HG02973 (cell line): ENCODE data around the gene PHLDA3.

Experiments used
- ATAC-seq: cut with Tn5 transposase; IDR thresholded peaks from one replicate; pipeline ENCODE4 v1.9.1; 2021; ENCODE audit warnings: moderate library complexity; ENCODE audit not compliant: unreplicated experiment

The PHLDA3 gene

GRCh38 chr1:201436393-201436792, 32.6 kb downstream of the PHLDA3 start:
- no peak for ATAC-seq

GRCh38 chr1:201434266-201434665, 34.7 kb downstream of the PHLDA3 start:
- no peak for ATAC-seq

GRCh38 chr1:201433609-201434008, 35.4 kb downstream of the PHLDA3 start:
- no peak for ATAC-seq

- no peak for ATAC-seq
These were observed 38.2 kb downstream of the PHLDA3 start for GRCh38 chr1:201430776-201431175.

- ATAC-seq, result no peak
These were observed 39.1 kb downstream of the PHLDA3 start for GRCh38 chr1:201429736-201430501.

GRCh38 chr1:201427963-201428362, 41.0 kb downstream of the PHLDA3 start:
- ATAC-seq, result no peak

- ATAC-seq, result no peak
These were observed 42.3 kb downstream of the PHLDA3 start for GRCh38 chr1:201426479-201427310.

- ATAC-seq, result no peak
These were observed 44.8 kb downstream of the PHLDA3 start for GRCh38 chr1:201424146-201424545.

- ATAC-seq, result no peak
These were observed 45.3 kb downstream of the PHLDA3 start for GRCh38 chr1:201423655-201424054.

GRCh38 chr1:201422436-201423030, 46.5 kb downstream of the PHLDA3 start:
- no peak for ATAC-seq

GRCh38 chr1:201422026-201422425, 47.0 kb downstream of the PHLDA3 start:
- no peak for ATAC-seq

- no peak for ATAC-seq
These were observed 47.9 kb downstream of the PHLDA3 start for GRCh38 chr1:201421041-201421440.

- no peak for ATAC-seq
These were observed 48.4 kb downstream of the PHLDA3 start for GRCh38 chr1:201420608-201421002.

GRCh38 chr1:201419746-201420607, 49.0 kb downstream of the PHLDA3 start:
- ATAC-seq, result no peak

GRCh38 chr1:201419256-201419655, 49.7 kb downstream of the PHLDA3 start:
- no peak for ATAC-seq

GRCh38 chr1:201418461-201418860, 50.5 kb downstream of the PHLDA3 start:
- ATAC-seq, result no peak
